ENCODE results near the gene ZFR. TPM values are rescaled to one million over a fixed set of nuclear protein-coding genes. Genes with fewer than 3 reads are reported as not detected.
"Not testable (repeated sequence)": the region's sequence is repeated elsewhere in the genome, so short reads cannot be mapped to it uniquely, and the experiment has no call there.

Gene ZFR
- total and polyA plus RNA-seq, 4 donors, result 40.4 to 64.9 (median 59.4) TPM

DNA sequence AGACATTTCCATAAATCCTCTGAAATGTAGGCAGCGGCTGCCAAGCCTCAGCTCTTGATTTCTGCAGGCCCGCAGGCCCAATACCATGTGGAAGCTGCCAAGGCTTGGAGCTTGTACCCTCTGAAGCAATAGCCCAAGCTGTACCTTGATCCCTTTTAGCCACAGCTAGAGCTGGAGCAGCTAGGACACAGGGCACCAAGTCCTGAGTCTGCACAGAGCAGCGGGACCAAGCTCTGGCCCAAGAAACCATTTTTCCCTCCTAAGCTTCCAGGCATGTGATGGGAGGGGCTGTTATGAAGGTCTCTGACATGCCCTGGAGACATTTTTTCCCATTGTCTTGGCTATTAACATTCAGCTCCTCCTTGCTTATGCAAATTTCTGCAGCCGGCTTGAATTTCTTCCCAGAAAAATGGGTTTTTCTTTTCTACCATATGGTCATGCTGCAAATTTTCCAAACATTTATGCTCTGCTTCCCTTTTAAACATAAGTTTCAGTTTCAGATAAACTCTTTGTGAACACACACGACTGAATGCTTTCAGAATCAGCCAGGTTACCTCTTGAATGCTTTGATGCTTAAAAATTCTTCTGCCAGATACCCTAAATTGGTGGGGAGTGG, 14.4 kb upstream of the ZFR start:
- DNase-seq (no peak), ATAC-seq (ENCODE audit: low FRiP score) (no peak)
- Histone ChIP-seq H3K4me3 (ENCODE audit: low read length in 2 of 2) (no peak overlapping the region), H3K27me3 (ENCODE audit: control insufficient read depth in 1 of 2, insufficient read depth in 2 of 2, low read length in 1 of 2) (no peaks in the 10 kb centered on the region), H3K9me3 (ENCODE audit: control insufficient read depth, low read length) (no peaks in the 10 kb centered on the region), H3K4me1 (ENCODE audit: control insufficient read depth in 1 of 2, insufficient read depth in 2 of 2, low read length in 2 of 2) (no peaks in the 10 kb centered on the region), H3K27ac (ENCODE audit: low read depth in 1 of 2, low read length in 2 of 2) (no peak overlapping the region), H3K36me3 (ENCODE audit: control insufficient read depth in 1 of 2, insufficient read depth in 2 of 2, low read length in 1 of 2) (no peaks in the 10 kb centered on the region)
- WGBS, 2 donors, result 90 to 92% methylated on average over 5 of the region's 5 CpGs
- intact Hi-C loops (cut with DNase I), result no loop called here

GRCh38 chr5:32455311-32455710, 10.8 kb upstream of the ZFR start:
- WGBS, 2 donors, result 96 to 97% methylated on average over 6 of the region's 6 CpGs
- DNase-seq, result no peak
- intact Hi-C loops (cut with DNase I), result no loop called here

DNA sequence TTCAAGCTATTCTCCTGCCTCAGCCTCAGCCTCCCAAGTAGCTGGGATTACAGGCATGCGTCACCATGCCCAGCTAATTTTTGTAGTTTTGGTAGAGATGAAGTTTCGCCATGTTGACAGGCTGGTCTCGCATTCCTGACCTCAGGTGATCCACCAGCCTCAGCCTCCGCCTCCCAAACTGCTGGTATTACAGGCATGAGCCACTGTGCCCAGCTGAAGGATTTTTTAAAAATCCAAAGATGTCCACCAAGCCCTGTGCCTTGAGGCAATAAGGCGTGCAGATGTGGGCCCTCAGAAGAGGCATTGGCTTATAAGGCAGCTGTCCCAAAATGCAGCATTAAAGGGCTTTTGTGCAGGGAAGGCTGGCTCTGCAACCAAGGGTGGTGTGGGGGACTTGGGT, 10.3 kb upstream of the ZFR start:
- Histone ChIP-seq H3K4me1 (ENCODE audit: control insufficient read depth in 1 of 2, insufficient read depth in 2 of 2, low read length in 2 of 2) (no peaks in the 10 kb centered on the region), H3K9me3 (ENCODE audit: control insufficient read depth, low read length) (no peaks in the 10 kb centered on the region), H3K27ac (ENCODE audit: low read depth in 1 of 2, low read length in 2 of 2) (no peak overlapping the region), H3K4me3 (ENCODE audit: low read length in 2 of 2) (no peak overlapping the region), H3K27me3 (ENCODE audit: control insufficient read depth in 1 of 2, insufficient read depth in 2 of 2, low read length in 1 of 2) (no peaks in the 10 kb centered on the region), H3K36me3 (ENCODE audit: control insufficient read depth in 1 of 2, insufficient read depth in 2 of 2, low read length in 1 of 2) (no peaks in the 10 kb centered on the region)
- intact Hi-C loops (cut with DNase I), result no loop called here
- 97 to 100% methylated on average over 5 of the region's 5 CpGs for WGBS, 2 donors
- DNase-seq (no peak), ATAC-seq (ENCODE audit: low FRiP score) (no peak)

More at GRCh38 chr5:32455311-32455710, 10.8 kb upstream of the ZFR start:
- no peaks in the 10 kb centered on the region for H3K4me1 ChIP-seq (ENCODE audit: control insufficient read depth in 1 of 2, insufficient read depth in 2 of 2, low read length in 2 of 2)
- H3K4me3 ChIP-seq (ENCODE audit: low read length in 2 of 2), result no peak overlapping the region
- H3K9me3 ChIP-seq (ENCODE audit: control insufficient read depth, low read length), result no peaks in the 10 kb centered on the region
- H3K36me3 ChIP-seq (ENCODE audit: control insufficient read depth in 1 of 2, insufficient read depth in 2 of 2, low read length in 1 of 2), result no peaks in the 10 kb centered on the region
- H3K27me3 ChIP-seq (ENCODE audit: control insufficient read depth in 1 of 2, insufficient read depth in 2 of 2, low read length in 1 of 2), result no peaks in the 10 kb centered on the region
- ATAC-seq (ENCODE audit: low FRiP score), result no peak
- no peak overlapping the region for H3K27ac ChIP-seq (ENCODE audit: low read depth in 1 of 2, low read length in 2 of 2)

- H3K27ac ChIP-seq (ENCODE audit: low read depth in 1 of 2, low read length in 2 of 2), result no peak overlapping the region
- no peaks in the 10 kb centered on the region for H3K27me3 ChIP-seq (ENCODE audit: control insufficient read depth in 1 of 2, insufficient read depth in 2 of 2, low read length in 1 of 2)
- H3K36me3 ChIP-seq (ENCODE audit: control insufficient read depth in 1 of 2, insufficient read depth in 2 of 2, low read length in 1 of 2), result no peaks in the 10 kb centered on the region
- H3K9me3 ChIP-seq (ENCODE audit: control insufficient read depth, low read length), result no peaks in the 10 kb centered on the region
- H3K4me1 ChIP-seq (ENCODE audit: control insufficient read depth in 1 of 2, insufficient read depth in 2 of 2, low read length in 2 of 2), result no peaks in the 10 kb centered on the region
- intact Hi-C loops (cut with DNase I), result no loop called here
- ATAC-seq (ENCODE audit: low FRiP score), result no peak
- DNase-seq, result no peak
- 94 to 97% methylated on average over 5 of the region's 5 CpGs for whole genome bisulfite sequencing, 2 donors
- no peak overlapping the region for H3K4me3 ChIP-seq (ENCODE audit: low read length in 2 of 2)
Observed at GRCh38 chr5:32453916-32454315, 9.4 kb upstream of the ZFR start.

- H3K9me3 ChIP-seq (ENCODE audit: control insufficient read depth, low read length); H3K36me3 ChIP-seq (ENCODE audit: control insufficient read depth in 1 of 2, insufficient read depth in 2 of 2, low read length in 1 of 2); H3K4me3 ChIP-seq (ENCODE audit: low read length in 2 of 2); intact Hi-C loops (cut with DNase I); DNase-seq; H3K4me1 ChIP-seq (ENCODE audit: control insufficient read depth in 1 of 2, insufficient read depth in 2 of 2, low read length in 2 of 2); H3K27ac ChIP-seq (ENCODE audit: low read depth in 1 of 2, low read length in 2 of 2); ATAC-seq (ENCODE audit: low FRiP score); H3K27me3 ChIP-seq (ENCODE audit: control insufficient read depth in 1 of 2, insufficient read depth in 2 of 2, low read length in 1 of 2): not testable (repeated sequence)
- 76 to 83% methylated on average over 6 of the region's 6 CpGs for WGBS, 2 donors
Observed at GRCh38 chr5:32452316-32452715, 7.8 kb upstream of the ZFR start.

DNA sequence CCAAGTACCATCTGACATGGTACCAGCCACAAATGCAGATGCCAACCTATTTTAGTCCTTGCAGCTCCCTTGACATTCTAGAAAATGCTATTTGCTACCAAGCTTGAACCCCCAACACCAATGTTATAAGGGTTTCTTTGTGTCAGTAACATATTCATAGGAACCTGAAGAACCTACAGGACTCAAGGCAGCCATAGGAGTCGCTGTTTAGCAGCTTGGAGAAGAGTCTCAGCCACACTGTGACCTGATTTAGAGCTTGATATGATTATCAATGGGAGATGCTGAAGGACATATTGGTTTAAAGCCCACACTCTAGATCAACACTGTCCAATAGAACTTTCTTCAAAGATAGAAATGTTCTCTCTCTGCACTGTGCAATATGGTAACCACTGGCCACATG, 6.4 kb upstream of the ZFR start:
- no peaks in the 10 kb centered on the region for H3K9me3 ChIP-seq (ENCODE audit: control insufficient read depth, low read length)
- H3K4me3 ChIP-seq (ENCODE audit: low read length in 2 of 2), result no peak overlapping the region
- no peaks in the 10 kb centered on the region for H3K36me3 ChIP-seq (ENCODE audit: control insufficient read depth in 1 of 2, insufficient read depth in 2 of 2, low read length in 1 of 2)
- 54 to 57% methylated on average over 1 of the region's 1 CpG for WGBS, 2 donors
- H3K27me3 ChIP-seq (ENCODE audit: control insufficient read depth in 1 of 2, insufficient read depth in 2 of 2, low read length in 1 of 2), result no peaks in the 10 kb centered on the region
- H3K27ac ChIP-seq (ENCODE audit: low read depth in 1 of 2, low read length in 2 of 2), result no peak overlapping the region
- ATAC-seq (ENCODE audit: low FRiP score), result no peak
- intact Hi-C loops (cut with DNase I), result no loop called here
- no peaks in the 10 kb centered on the region for H3K4me1 ChIP-seq (ENCODE audit: control insufficient read depth in 1 of 2, insufficient read depth in 2 of 2, low read length in 2 of 2)
- DNase-seq, result no peak

GRCh38 chr5:32449262-32449661, 4.7 kb upstream of the ZFR start:
- H3K36me3 ChIP-seq (ENCODE audit: control insufficient read depth in 1 of 2, insufficient read depth in 2 of 2, low read length in 1 of 2), result no peaks in the 10 kb centered on the region
- H3K4me1 ChIP-seq (ENCODE audit: control insufficient read depth in 1 of 2, insufficient read depth in 2 of 2, low read length in 2 of 2), result no peaks in the 10 kb centered on the region
- H3K4me3 ChIP-seq (ENCODE audit: low read length in 2 of 2), result no peak overlapping the region
- WGBS, 2 donors, result 33 to 69% methylated on average over 2 of the region's 2 CpGs
- H3K27ac ChIP-seq (ENCODE audit: low read depth in 1 of 2, low read length in 2 of 2), result no peak overlapping the region
- no peak for ATAC-seq (ENCODE audit: low FRiP score)
- H3K9me3 ChIP-seq (ENCODE audit: control insufficient read depth, low read length), result no peaks in the 10 kb centered on the region
- intact Hi-C loops (cut with DNase I), result no loop called here
- DNase-seq, result no peak
- H3K27me3 ChIP-seq (ENCODE audit: control insufficient read depth in 1 of 2, insufficient read depth in 2 of 2, low read length in 1 of 2), result no peaks in the 10 kb centered on the region

GRCh38 chr5:32446630-32447029, 2.1 kb upstream of the ZFR start:
- Histone ChIP-seq H3K27ac (ENCODE audit: low read depth in 1 of 2, low read length in 2 of 2) (no peak overlapping the region), H3K9me3 (ENCODE audit: control insufficient read depth, low read length) (no peaks in the 10 kb centered on the region), H3K36me3 (ENCODE audit: control insufficient read depth in 1 of 2, insufficient read depth in 2 of 2, low read length in 1 of 2) (no peaks in the 10 kb centered on the region), H3K4me3 (ENCODE audit: low read length in 2 of 2) (no peak overlapping the region), H3K4me1 (ENCODE audit: control insufficient read depth in 1 of 2, insufficient read depth in 2 of 2, low read length in 2 of 2) (no peaks in the 10 kb centered on the region), H3K27me3 (ENCODE audit: control insufficient read depth in 1 of 2, insufficient read depth in 2 of 2, low read length in 1 of 2) (no peaks in the 10 kb centered on the region)
- intact Hi-C loops (cut with DNase I), result no loop called here
- ATAC-seq (ENCODE audit: low FRiP score) (no peak), DNase-seq (no peak)
- WGBS, 2 donors, result 94 to 96% methylated on average over 5 of the region's 5 CpGs

GRCh38 chr5:32445831-32446614, 1.5 kb upstream of the ZFR start:
- Histone ChIP-seq H3K9me3 (ENCODE audit: control insufficient read depth, low read length) (no peaks in the 10 kb centered on the region), H3K36me3 (ENCODE audit: control insufficient read depth in 1 of 2, insufficient read depth in 2 of 2, low read length in 1 of 2) (no peaks in the 10 kb centered on the region), H3K4me3 (ENCODE audit: low read length in 2 of 2) (no peak overlapping the region), H3K4me1 (ENCODE audit: control insufficient read depth in 1 of 2, insufficient read depth in 2 of 2, low read length in 2 of 2) (no peaks in the 10 kb centered on the region), H3K27ac (ENCODE audit: low read depth in 1 of 2, low read length in 2 of 2) (no peak overlapping the region), H3K27me3 (ENCODE audit: control insufficient read depth in 1 of 2, insufficient read depth in 2 of 2, low read length in 1 of 2) (no peaks in the 10 kb centered on the region)
- ATAC-seq (ENCODE audit: low FRiP score) (no peak), DNase-seq (no peak)
- intact Hi-C loops (cut with DNase I), result no loop called here
- 84 to 85% methylated on average over 19 to 23 of the region's 23 CpGs for WGBS, 2 donors
